ENCODE measurements around the gene FAT3.

GRCh38 chr11:92253945-92254344, 29.3 kb downstream of the FAT3 start:
- TF ChIP-seq CTCF (IDR thresholded peaks at IDR 0.05; ENCODE audit: low read length) (no peak), EZH2 (optimal IDR thresholded peaks at IDR 0.05; ENCODE audit: low read depth, low read length) (no peak)
